Smooth muscle cell (in vitro differentiated cells): ENCODE measurements around the gene GM2A. TPM values are rescaled to one million over a fixed set of nuclear protein-coding genes. Genes with fewer than 3 reads are reported as not detected.

ENCODE experiments used
- DNase-seq: peaks from one replicate; lab custom pipeline; 2025; ENCODE audit not compliant: unreplicated experiment; lab: John Stamatoyannopoulos, UW
- H2AFZ ChIP-seq: fragments of 200-600 bp; sonication (generic); 2 replicates; pipeline ENCODE4 v1.6.0; 2016; ENCODE audit warnings: antibody characterized with exemption, low read depth, mild to moderate bottlenecking
- H3F3A ChIP-seq: fragments of 200-600 bp; sonication (generic); 2 replicates; pipeline ENCODE4 v1.6.0; 2017; ENCODE audit warnings: antibody characterized with exemption, low read depth
- H3K27ac ChIP-seq: fragments of 200-600 bp; sonication (generic); 2 replicates; pipeline ENCODE4 v1.5.1; 2016; ENCODE audit warnings: low read depth, mild to moderate bottlenecking
- H3K27me3 ChIP-seq: fragments of 200-600 bp; sonication (generic); 2 replicates; pipeline ENCODE4 v1.6.1; 2016; ENCODE audit warnings: low read depth, mild to moderate bottlenecking
- H3K36me3 ChIP-seq: fragments of 200-600 bp; sonication (generic); 2 replicates; pipeline ENCODE4 v1.5.1; 2016; ENCODE audit warnings: low read depth
- H3K4me1 ChIP-seq: fragments of 200-600 bp; sonication (generic); 2 replicates; pipeline ENCODE4 v1.5.1; 2016; ENCODE audit warnings: low read depth
- H3K4me2 ChIP-seq: fragments of 200-600 bp; sonication (generic); 2 replicates; pipeline ENCODE4 v1.6.0; 2016; ENCODE audit warnings: mild to moderate bottlenecking
- H3K4me3 ChIP-seq: fragments of 200-600 bp; sonication (generic); 2 replicates; pipeline ENCODE4 v1.5.1; 2016; ENCODE audit warnings: mild to moderate bottlenecking
- H3K79me2 ChIP-seq: fragments of 200-600 bp; sonication (generic); 2 replicates; pipeline ENCODE4 v1.6.0; 2016; ENCODE audit warnings: low read depth, mild to moderate bottlenecking
- H3K9ac ChIP-seq: fragments of 200-600 bp; sonication (generic); 2 replicates; pipeline ENCODE4 v1.6.0; 2016; ENCODE audit warnings: low read depth
- H3K9me3 ChIP-seq: fragments of 200-600 bp; sonication (generic); replicated peaks from 2 replicates; pipeline ENCODE4 v1.5.1; 2016; ENCODE audit warnings: low read depth
- H4K20me1 ChIP-seq: fragments of 200-600 bp; sonication (generic); 2 replicates; pipeline ENCODE4 v1.6.0; 2016; ENCODE audit warnings: low read depth
- WGBS: methylation state at CpG from one replicate; pipeline ENCODE4 v1.1.7; 2016; ENCODE audit warnings: low lambda C conversion rate; 5-methylcytosine and 5-hydroxymethylcytosine counted together
- polyA plus RNA-seq: library from polyadenylated mRNA; unstranded; fragments of >200 nt; fragmentation: Nextera tagmentation; extraction: Ambion mirVana; gene quantifications from 2 replicates; pipeline ENCODE4 v1.2.1, GENCODE V29; 2016
- total RNA-seq: library from RNA; depleted of rRNA; stranded (reverse); fragments of >200 nt; gene quantifications from 2 replicates; pipeline ENCODE4 v1.2.3, GENCODE V29; 2014
- TF ChIP-seq, protein P1 (sequence below): fragments of 200-600 bp; sonication (generic); IDR thresholded peaks from 2 replicates; pipeline ENCODE4 v1.5.1; 2017; ENCODE audit warnings: borderline replicate concordance, mild to moderate bottlenecking, antibody characterized with exemption; ENCODE audit not compliant: insufficient read depth, poor library complexity, severe bottlenecking

GM2A gene
- total and polyA plus RNA-seq, 2 experiments from 2014 or later = 16.3 to 36.1 TPM

DNA sequence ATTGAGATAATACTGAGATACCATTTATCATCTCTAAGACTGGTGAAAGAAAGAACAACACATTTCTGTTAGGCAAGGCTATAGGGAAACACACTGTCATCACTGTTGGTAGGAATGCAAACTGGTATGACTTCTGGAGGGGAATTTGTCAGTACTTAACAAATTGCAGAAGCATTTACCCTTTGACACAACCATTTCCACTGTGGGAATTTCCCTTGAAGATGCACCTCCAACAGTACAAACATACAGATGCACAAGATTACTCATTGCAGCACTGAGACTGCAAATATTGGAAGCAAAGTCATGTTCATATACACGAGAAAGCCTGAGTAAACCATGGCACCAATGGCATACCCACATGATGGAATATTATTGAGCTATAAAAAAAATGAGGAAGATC is 17.6 kb downstream of the GM2A start:
- Histone ChIP-seq H3K9me3 (no peaks in the 10 kb centered on the region), H3K4me3 (no peak overlapping the region), H3K27ac (peak overlapping the region; percentile 29), H3K79me2 (no peaks in the 10 kb centered on the region), H3K36me3 (no peaks in the 10 kb centered on the region), H3K27me3 (no peaks in the 10 kb centered on the region), H3F3A (no peaks in the 10 kb centered on the region), H4K20me1 (no peaks in the 10 kb centered on the region), H3K9ac (no peak overlapping the region), H3K4me1 (peaks cover 4% of the 10 kb centered on the region), H3K4me2 (no peak overlapping the region), H2AFZ (no peak overlapping the region)
- DNase-seq = no peak
- 63% methylated on average over 1 of the region's 1 CpG for WGBS
- TF ChIP-seq, protein P1, sequence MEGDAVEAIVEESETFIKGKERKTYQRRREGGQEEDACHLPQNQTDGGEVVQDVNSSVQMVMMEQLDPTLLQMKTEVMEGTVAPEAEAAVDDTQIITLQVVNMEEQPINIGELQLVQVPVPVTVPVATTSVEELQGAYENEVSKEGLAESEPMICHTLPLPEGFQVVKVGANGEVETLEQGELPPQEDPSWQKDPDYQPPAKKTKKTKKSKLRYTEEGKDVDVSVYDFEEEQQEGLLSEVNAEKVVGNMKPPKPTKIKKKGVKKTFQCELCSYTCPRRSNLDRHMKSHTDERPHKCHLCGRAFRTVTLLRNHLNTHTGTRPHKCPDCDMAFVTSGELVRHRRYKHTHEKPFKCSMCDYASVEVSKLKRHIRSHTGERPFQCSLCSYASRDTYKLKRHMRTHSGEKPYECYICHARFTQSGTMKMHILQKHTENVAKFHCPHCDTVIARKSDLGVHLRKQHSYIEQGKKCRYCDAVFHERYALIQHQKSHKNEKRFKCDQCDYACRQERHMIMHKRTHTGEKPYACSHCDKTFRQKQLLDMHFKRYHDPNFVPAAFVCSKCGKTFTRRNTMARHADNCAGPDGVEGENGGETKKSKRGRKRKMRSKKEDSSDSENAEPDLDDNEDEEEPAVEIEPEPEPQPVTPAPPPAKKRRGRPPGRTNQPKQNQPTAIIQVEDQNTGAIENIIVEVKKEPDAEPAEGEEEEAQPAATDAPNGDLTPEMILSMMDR = no peak

DNA sequence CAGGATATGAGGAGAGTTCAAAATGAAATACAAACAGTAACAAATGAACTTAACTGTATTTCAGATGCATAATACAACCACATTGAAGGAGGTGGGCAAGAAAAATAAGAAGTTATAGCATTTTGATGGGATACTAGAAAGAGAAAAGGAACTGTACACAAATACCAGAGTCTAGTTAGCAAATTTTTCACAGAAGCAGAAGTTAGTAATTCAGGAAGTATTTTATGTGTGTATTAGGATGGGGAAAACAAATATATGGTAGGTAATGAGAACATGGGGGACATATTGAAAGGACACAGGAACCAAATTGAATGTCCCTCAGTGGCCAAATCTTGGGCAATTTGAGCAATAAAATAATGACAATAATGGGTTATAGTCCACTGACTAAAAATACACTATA is 18.4 kb downstream of the GM2A start:
- no peak for DNase-seq
- Histone ChIP-seq H3K27me3 (peaks cover 5% of the 10 kb centered on the region), H3K9ac (no peak overlapping the region), H3K4me1 (peaks cover 4% of the 10 kb centered on the region), H3K36me3 (no peaks in the 10 kb centered on the region), H3K4me2 (no peak overlapping the region), H3K27ac (no peak overlapping the region), H2AFZ (no peak overlapping the region), H3F3A (no peaks in the 10 kb centered on the region), H3K4me3 (no peak overlapping the region), H3K79me2 (no peaks in the 10 kb centered on the region), H4K20me1 (no peaks in the 10 kb centered on the region), H3K9me3 (no peaks in the 10 kb centered on the region)
- TF ChIP-seq, protein P1 = no peak

DNA sequence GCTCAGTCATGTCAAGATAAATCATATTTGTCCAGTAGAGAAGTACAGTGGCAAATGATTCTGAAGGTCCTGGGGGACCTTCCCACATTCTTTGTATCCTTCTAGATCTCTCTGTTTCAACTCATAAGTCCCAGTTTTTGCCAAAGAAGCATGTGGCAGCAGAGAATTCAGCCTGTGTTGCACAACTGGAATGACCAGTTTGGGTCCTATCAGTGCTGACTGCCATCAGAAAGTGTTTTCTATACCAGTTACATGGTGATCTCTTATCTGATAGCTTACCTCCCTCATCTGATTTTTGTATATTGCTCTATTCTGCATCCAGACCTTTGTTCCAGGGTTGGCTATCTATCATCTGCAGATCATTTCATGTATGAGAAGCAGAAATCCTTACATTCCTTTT is 21.7 kb downstream of the GM2A start:
- H3K27me3 ChIP-seq = peaks cover 5% of the 10 kb centered on the region
- TF ChIP-seq, protein P1 = no peak
- H3K4me1 ChIP-seq = peaks cover 4% of the 10 kb centered on the region
- no peak overlapping the region for H3K9ac ChIP-seq
- no peak overlapping the region for H3K4me2 ChIP-seq
- H3K36me3 ChIP-seq = no peaks in the 10 kb centered on the region
- no peak overlapping the region for H2AFZ ChIP-seq
- H3K9me3 ChIP-seq = no peaks in the 10 kb centered on the region
- no peak for DNase-seq
- H3K4me3 ChIP-seq = no peak overlapping the region
- H3K27ac ChIP-seq = no peak overlapping the region
- H3K79me2 ChIP-seq = no peaks in the 10 kb centered on the region
- no peaks in the 10 kb centered on the region for H3F3A ChIP-seq
- no peaks in the 10 kb centered on the region for H4K20me1 ChIP-seq

DNA sequence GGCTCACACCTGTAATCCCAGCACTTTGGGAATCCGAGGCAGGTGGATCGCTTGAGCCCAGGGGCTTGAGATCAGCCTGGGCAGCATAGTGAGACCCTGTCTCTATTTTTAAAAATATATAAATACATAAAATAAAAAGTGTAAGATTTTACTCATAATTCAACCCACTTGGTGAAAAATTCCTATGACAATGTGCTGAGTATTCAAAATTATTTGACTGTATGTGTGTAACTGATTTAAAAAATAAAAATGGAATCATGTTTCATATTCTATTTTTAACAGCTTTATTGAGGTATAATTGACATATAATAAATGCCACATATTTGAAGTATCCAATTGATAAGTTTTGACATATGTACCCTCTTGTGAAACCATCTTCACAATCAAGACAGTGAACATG is 22.8 kb downstream of the GM2A start:
- no peaks in the 10 kb centered on the region for H4K20me1 ChIP-seq
- no peak overlapping the region for H3K4me3 ChIP-seq
- no peak overlapping the region for H3K27ac ChIP-seq
- no peak overlapping the region for H2AFZ ChIP-seq
- 99% methylated on average over 2 of the region's 2 CpGs for WGBS
- H3K4me1 ChIP-seq = no peaks in the 10 kb centered on the region
- no peak overlapping the region for H3K4me2 ChIP-seq
- TF ChIP-seq, protein P1 = no peak
- H3K9me3 ChIP-seq = no peaks in the 10 kb centered on the region
- no peaks in the 10 kb centered on the region for H3F3A ChIP-seq
- peaks cover 5% of the 10 kb centered on the region for H3K27me3 ChIP-seq
- no peak overlapping the region for H3K9ac ChIP-seq
- no peaks in the 10 kb centered on the region for H3K79me2 ChIP-seq
- no peaks in the 10 kb centered on the region for H3K36me3 ChIP-seq
- no peak for DNase-seq
